Heart left ventricle (tissue), 13 donors: ENCODE results near the gene E2F1.

ENCODE experiments used
- CTCF ChIP-seq, 12 donors: fragments of 200-600 bp; sonication (generic) in 4 of 12; IDR thresholded peaks; one replicate each; pipeline versions ENCODE4 v1.5.0 to v1.8.0; 2018 to 2022; ENCODE audit warnings: antibody characterized with exemption in 12 of 12, mild to moderate bottlenecking in 5 of 12
- POLR2A ChIP-seq, 2 donors: fragments of 450-650 bp; IDR thresholded peaks; one replicate each; pipeline ENCODE4 v1.6.1; 2017; ENCODE audit warnings: antibody characterized with exemption in 2 of 2, mild to moderate bottlenecking in 2 of 2, moderate library complexity in 2 of 2
- donor health status: ischemic (EF 13 %, LVEDD 7.1; RV severe dilation, severe dysfunction).
- donor health status: DM: no; HTN: yes; CAD: no.
- donor health status: DM: no; HTN: no; CAD: no.
- donor health status: ischemic (EF 25% LVEDD 6.9; RV normal size, moderate dysfunction).
- donor health status: ischemic (EF 25% LVEDD 5.7; RV mildly dilated, moderate dysfunction).
- donor health status: ischemic (EF 35%, LVEDD 5.7; RV mildly dilated, moderate dysfunction).
- donor health status: nonischemic (EF 11% LVEDD 7.7; RV severe dilation, severe dysfunction).
- donor health status: DM: yes; HTN: yes; CAD: no.
- donor health status: PGD.
- donor health status: ischemic (EF 29% LVEDD 5.4; RV normal size, mild dysfunction).
- donor health status: nonischemic (EF 23%, LVEDD 6.1; RV moderate dilation, normal function).

GRCh38 chr20:33676121-33676520, 10.1 kb downstream of the E2F1 start:
- TF ChIP-seq POLR2A (IDR thresholded peaks at IDR 0.05), result no peak
- TF ChIP-seq CTCF (IDR thresholded peaks at IDR 0.05), result no peak
